ENCODE measurements around the gene CDC42BPB.

Gene CDC42BPB

DNA sequence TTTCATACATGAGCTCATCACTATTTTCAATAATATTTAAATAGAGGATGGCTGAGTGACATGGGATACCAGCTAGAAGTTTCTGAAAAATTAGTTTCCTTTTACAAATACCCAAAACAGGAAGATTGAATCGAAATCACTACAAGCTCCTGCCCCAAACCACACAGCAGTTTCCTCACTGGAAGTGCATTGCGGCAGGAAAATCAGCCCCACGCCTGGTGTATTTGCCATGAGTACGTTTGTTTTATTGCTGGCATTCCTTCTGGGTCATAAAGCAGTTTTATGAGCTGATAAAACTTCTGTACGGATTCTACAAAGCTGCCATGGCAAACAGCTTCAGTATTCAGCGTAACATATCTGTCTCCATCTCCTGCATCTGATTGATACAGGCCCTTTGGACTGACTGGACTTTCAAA lies 23.7 kb downstream of the CDC42BPB start (continued):
- TF ChIP-seq ZNF670 (tag by site-specific recombination; IDR thresholded peaks at IDR 0.05; ENCODE audit: low read depth) (no peak), ZNF837 (tag by site-specific recombination; IDR thresholded peaks at IDR 0.05) (no peak), ZBTB21 (tag by site-specific recombination; IDR thresholded peaks at IDR 0.05) (no peak), ZBTB48 (tag by site-specific recombination; IDR thresholded peaks at IDR 0.05) (no peak), MZF1 (tag by site-specific recombination; IDR thresholded peaks at IDR 0.05; ENCODE audit: borderline replicate concordance) (peak; percentile 62; the same call in 1 of the 2 replicates), SCRT2 (tag by site-specific recombination; IDR thresholded peaks at IDR 0.05) (no peak), PRDM6 (tag by site-specific recombination; IDR thresholded peaks at IDR 0.05) (peak; percentile 95), SCRT1 (tag by site-specific recombination; IDR thresholded peaks at IDR 0.05; ENCODE audit: borderline replicate concordance) (no peak), ZNF354C (tag by site-specific recombination; IDR thresholded peaks at IDR 0.05; ENCODE audit: borderline replicate concordance, low read depth) (no peak), ZNF707 (tag by site-specific recombination; IDR thresholded peaks at IDR 0.05) (no peak), ZNF548 (tag by site-specific recombination; IDR thresholded peaks at IDR 0.05) (no peak), YY1 (tag by site-specific recombination; IDR thresholded peaks at IDR 0.05) (0 out of 2 replicates have a peak, but pooled peaks have one; percentile 50), ZBTB7A (tag by site-specific recombination; IDR thresholded peaks at IDR 0.05; ENCODE audit: low read depth) (no peak), ZBTB26 (tag by site-specific recombination; optimal IDR thresholded peaks at IDR 0.05) (no peak), ZNF146 (tag by site-specific recombination; IDR thresholded peaks at IDR 0.05) (no peak), ZNF433 (tag by site-specific recombination; IDR thresholded peaks at IDR 0.05; ENCODE audit: low read depth) (no peak), PRDM4 (tag by site-specific recombination; IDR thresholded peaks at IDR 0.05) (peak; percentile 89), ZNF132 (tag by site-specific recombination; IDR thresholded peaks at IDR 0.05; ENCODE audit: borderline replicate concordance) (no peak), ZNF10 (tag by site-specific recombination; IDR thresholded peaks at IDR 0.05) (peak; percentile 100), ZNF16 (tag by site-specific recombination; IDR thresholded peaks at IDR 0.05; ENCODE audit: low read depth) (no peak), ZNF658 (tag by site-specific recombination; IDR thresholded peaks at IDR 0.05) (no peak), ZNF114 (tag by site-specific recombination; IDR thresholded peaks at IDR 0.05) (no peak), ZNF623 (tag by site-specific recombination; IDR thresholded peaks at IDR 0.05) (no peak), ZNF175 (tag by site-specific recombination; IDR thresholded peaks at IDR 0.05) (no peak), ZBTB1 (tag by site-specific recombination; IDR thresholded peaks at IDR 0.05) (no peak), ZNF610 (tag by site-specific recombination; IDR thresholded peaks at IDR 0.05; ENCODE audit: borderline replicate concordance) (0 out of 2 replicates have a peak, but pooled peaks have one; percentile 56), ZNF138 (tag by site-specific recombination; IDR thresholded peaks at IDR 0.05; ENCODE audit: borderline replicate concordance) (no peak), ZIC2 (tag by site-specific recombination; IDR thresholded peaks at IDR 0.05) (no peak), ZNF416 (tag by site-specific recombination; IDR thresholded peaks at IDR 0.05) (no peak), ZNF2 (tag by site-specific recombination; IDR thresholded peaks at IDR 0.05) (peak; percentile 87), ZNF701 (tag by site-specific recombination; IDR thresholded peaks at IDR 0.05) (no peak), SALL2 (tag by site-specific recombination; IDR thresholded peaks at IDR 0.05; ENCODE audit: borderline replicate concordance) (no peak), ZNF133 (tag by site-specific recombination; IDR thresholded peaks at IDR 0.05) (no peak), ZNF324 (tag by site-specific recombination; IDR thresholded peaks at IDR 0.05) (no peak)
- TF ChIP-seq, protein P1, sequence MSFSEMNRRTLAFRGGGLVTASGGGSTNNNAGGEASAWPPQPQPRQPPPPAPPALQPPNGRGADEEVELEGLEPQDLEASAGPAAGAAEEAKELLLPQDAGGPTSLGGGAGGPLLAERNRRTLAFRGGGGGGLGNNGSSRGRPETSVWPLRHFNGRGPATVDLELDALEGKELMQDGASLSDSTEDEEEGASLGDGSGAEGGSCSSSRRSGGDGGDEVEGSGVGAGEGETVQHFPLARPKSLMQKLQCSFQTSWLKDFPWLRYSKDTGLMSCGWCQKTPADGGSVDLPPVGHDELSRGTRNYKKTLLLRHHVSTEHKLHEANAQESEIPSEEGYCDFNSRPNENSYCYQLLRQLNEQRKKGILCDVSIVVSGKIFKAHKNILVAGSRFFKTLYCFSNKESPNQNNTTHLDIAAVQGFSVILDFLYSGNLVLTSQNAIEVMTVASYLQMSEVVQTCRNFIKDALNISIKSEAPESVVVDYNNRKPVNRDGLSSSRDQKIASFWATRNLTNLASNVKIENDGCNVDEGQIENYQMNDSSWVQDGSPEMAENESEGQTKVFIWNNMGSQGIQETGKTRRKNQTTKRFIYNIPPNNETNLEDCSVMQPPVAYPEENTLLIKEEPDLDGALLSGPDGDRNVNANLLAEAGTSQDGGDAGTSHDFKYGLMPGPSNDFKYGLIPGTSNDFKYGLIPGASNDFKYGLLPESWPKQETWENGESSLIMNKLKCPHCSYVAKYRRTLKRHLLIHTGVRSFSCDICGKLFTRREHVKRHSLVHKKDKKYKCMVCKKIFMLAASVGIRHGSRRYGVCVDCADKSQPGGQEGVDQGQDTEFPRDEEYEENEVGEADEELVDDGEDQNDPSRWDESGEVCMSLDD (tag by site-specific recombination; IDR thresholded peaks at IDR 0.05), result no peak
